Small intestine (tissue), 7 donors: ENCODE measurements around the gene NOX5. TPM values are rescaled to one million over a fixed set of nuclear protein-coding genes. Genes with fewer than 3 reads are reported as not detected.

Source experiments
- DNase-seq, 2 donors: peaks; one replicate each; pipeline versions ENCODE4 v3.0.0 to v3.0.0-alpha.2; 2013
- FAIRE-seq: peaks from 2 replicates; lab custom pipeline; 2012; peaks lifted over from hg19 to GRCh38; lab: Jason Lieb, UNC
- H3K27ac ChIP-seq, 3 donors: one replicate each; pipeline ENCODE4 v1.5.1; 2013; ENCODE audit warnings: low read length in 2 of 3, mild to moderate bottlenecking in 2 of 3, control low read depth in 1 of 3, inconsistent platforms in 1 of 3, low read depth in 1 of 3, moderate library complexity in 1 of 3
- H3K27me3 ChIP-seq, 3 donors: one replicate each; pipeline ENCODE4 v1.6.1; 2013; ENCODE audit warnings: low read length in 3 of 3, inconsistent platforms in 1 of 3; ENCODE audit not compliant: control insufficient read depth in 3 of 3, insufficient read depth in 3 of 3
- H3K36me3 ChIP-seq, 3 donors: one replicate each; pipeline ENCODE4 v1.6.1; 2013; ENCODE audit warnings: low read length in 3 of 3, inconsistent platforms in 1 of 3, low read depth in 1 of 3, mild to moderate bottlenecking in 1 of 3, moderate library complexity in 1 of 3; ENCODE audit not compliant: control insufficient read depth in 3 of 3, insufficient read depth in 2 of 3
- H3K4me1 ChIP-seq, 3 donors: one replicate each; pipeline ENCODE4 v1.6.1; 2013; ENCODE audit warnings: low read length in 2 of 3, inconsistent platforms in 1 of 3, low read depth in 1 of 3, mild to moderate bottlenecking in 1 of 3, moderate library complexity in 1 of 3; ENCODE audit not compliant: control insufficient read depth in 3 of 3, insufficient read depth in 2 of 3
- H3K4me3 ChIP-seq, 3 donors: one replicate each; pipeline ENCODE4 v1.5.1; 2013; ENCODE audit warnings: low read length in 3 of 3, control low read depth in 1 of 3, inconsistent platforms in 1 of 3, low read depth in 1 of 3, mild to moderate bottlenecking in 1 of 3, moderate library complexity in 1 of 3
- H3K9me3 ChIP-seq, 2 donors: one replicate each; pipeline ENCODE4 v1.6.1; 2013; ENCODE audit warnings: low read depth in 1 of 2, low read length in 1 of 2; ENCODE audit not compliant: control insufficient read depth in 2 of 2, insufficient read depth in 1 of 2
- WGBS, 3 donors: extraction: QIAGEN DNeasy Blood & Tissue Kit; methylation state at CpG; one replicate each; pipeline ENCODE4 v1.1.7; 2013; 5-methylcytosine and 5-hydroxymethylcytosine counted together
- polyA plus RNA-seq, 4 donors: library from polyadenylated mRNA; stranded (reverse) in 3 of 4; unstranded in 1 of 4; fragments of 200-250 nt in 3 of 4; fragments of 120-200 nt in 1 of 4; gene quantifications; one replicate each; pipeline versions ENCODE4 v1.2.1 to v1.2.3, GENCODE V29; 2013
- donor health status: healthy with polysubstance abuse.
- donor health status: control.
- donor health status: control.
- donor health status: Bipolar disorder and iron deficiency.
- donor health status: healthy.

Gene NOX5
- polyA plus RNA-seq, 4 donors = 0.04 TPM; not detected in 2

DNA sequence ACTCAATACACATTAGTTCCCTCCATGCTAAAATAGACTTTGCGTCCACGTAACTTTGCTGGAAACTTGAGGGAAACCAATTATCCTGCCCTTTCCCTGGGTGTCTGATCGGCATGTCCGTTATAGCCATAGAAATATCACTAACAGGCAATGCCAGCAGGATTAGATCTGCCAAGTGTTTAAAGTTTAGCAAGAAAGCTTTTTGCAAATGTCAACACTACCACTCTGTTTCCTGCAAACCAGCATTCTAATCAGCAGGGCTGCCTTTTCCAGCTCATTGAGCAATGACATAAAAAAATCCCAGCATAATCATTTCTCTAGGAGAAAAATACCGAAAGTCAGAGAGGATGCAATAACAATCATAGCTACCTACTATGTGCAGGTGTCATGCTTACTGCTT is 60.9 kb downstream of the NOX5 start:
- H3K9me3 ChIP-seq = peaks cover 0 to 4% of the 10 kb centered on the region in 2 donors
- no peak overlapping the region for H3K4me3 ChIP-seq
- DNase-seq (no peak), FAIRE-seq (no peak)
- H3K4me1 ChIP-seq = peaks cover 0 to 13% (median 0%) of the 10 kb centered on the region in 3 donors
- no peaks in the 10 kb centered on the region for H3K36me3 ChIP-seq
- H3K27ac ChIP-seq = no peak overlapping the region
- H3K27me3 ChIP-seq = no peaks in the 10 kb centered on the region
- WGBS, 3 donors = 83 to 91% (median 91%) methylated on average over 5 of the region's 5 CpGs

- DNase-seq (peak in 1 of 2 donors; percentile 28), FAIRE-seq (no peak)
- Histone ChIP-seq H3K27ac (no peak overlapping the region), H3K27me3 (no peaks in the 10 kb centered on the region), H3K36me3 (no peaks in the 10 kb centered on the region), H3K4me3 (no peak overlapping the region), H3K4me1 (peaks cover 0 to 13% (median 0%) of the 10 kb centered on the region in 3 donors), H3K9me3 (peaks cover 0 to 4% of the 10 kb centered on the region in 2 donors)
- WGBS, 3 donors = 92 to 96% (median 95%) methylated on average over 1 of the region's 1 CpG
Observed at GRCh38 chr15:69076756-69077155, 62.3 kb downstream of the NOX5 start.

DNA sequence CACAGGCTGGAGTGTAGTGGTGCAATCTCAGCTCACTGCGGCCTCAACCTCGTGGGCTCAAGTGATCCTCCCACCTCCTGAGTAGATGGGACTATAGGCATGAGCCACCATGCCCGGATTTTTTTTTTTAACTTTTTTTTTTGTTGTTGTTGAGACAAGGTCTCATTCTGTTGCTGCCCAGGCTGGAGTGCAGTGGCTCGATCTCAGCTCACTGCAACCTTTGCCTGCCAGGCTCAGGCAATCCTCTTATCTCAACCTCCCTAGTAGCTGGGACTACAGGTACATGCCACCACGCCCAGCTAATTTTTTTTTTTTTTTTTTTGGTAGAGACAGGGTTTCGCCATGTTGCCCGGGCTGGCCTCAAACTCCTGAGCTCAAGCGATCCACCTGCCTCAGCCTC is 64.1 kb downstream of the NOX5 start:
- WGBS, 3 donors = 74 to 87% (median 76%) methylated on average over 8 of the region's 8 CpGs
- FAIRE-seq (no peak), DNase-seq (peak in 1 of 2 donors; percentile 58)
- H3K9me3 ChIP-seq = no peaks in the 10 kb centered on the region
- H3K27ac ChIP-seq = no peak overlapping the region
- peaks cover 0 to 15% (median 2%) of the 10 kb centered on the region in 3 donors for H3K4me1 ChIP-seq
- no peaks in the 10 kb centered on the region for H3K36me3 ChIP-seq
- H3K4me3 ChIP-seq = no peak overlapping the region
- H3K27me3 ChIP-seq = no peaks in the 10 kb centered on the region

- no peak for DNase-seq
- WGBS, 3 donors = 50 to 62% (median 56%) methylated on average over 8 of the region's 8 CpGs
- H3K9me3 ChIP-seq = no peaks in the 10 kb centered on the region
- no peak overlapping the region for H3K4me3 ChIP-seq
- no peak overlapping the region for H3K27ac ChIP-seq
- H3K36me3 ChIP-seq = no peaks in the 10 kb centered on the region
- no peak for FAIRE-seq
- no peaks in the 10 kb centered on the region for H3K27me3 ChIP-seq
- H3K4me1 ChIP-seq = peaks cover 0 to 6% (median 2%) of the 10 kb centered on the region in 3 donors
Observed at GRCh38 chr15:69080295-69081248, 66.1 kb downstream of the NOX5 start.

GRCh38 chr15:69081310-69082004 is 67.0 kb downstream of the NOX5 start:
- peak overlapping the region in 2 of 3 donors; percentile 9 to 50 for H3K27ac ChIP-seq

GRCh38 chr15:69082021-69082502 is 67.6 kb downstream of the NOX5 start:
- FAIRE-seq (no peak), DNase-seq (no peak)
- Histone ChIP-seq H3K27me3 (no peaks in the 10 kb centered on the region), H3K4me1 (peaks cover 0 to 6% (median 2%) of the 10 kb centered on the region in 3 donors), H3K9me3 (no peaks in the 10 kb centered on the region), H3K4me3 (no peak overlapping the region), H3K36me3 (no peaks in the 10 kb centered on the region), H3K27ac (peak overlapping the region in 2 of 3 donors; percentile 9 to 50)
- WGBS, 3 donors = 56 to 58% (median 56%) methylated on average over 3 of the region's 3 CpGs

More at GRCh38 chr15:69081310-69082004, 67.0 kb downstream of the NOX5 start:
- 58 to 86% (median 77%) methylated on average over 10 of the region's 10 CpGs for WGBS, 3 donors
- FAIRE-seq (no peak), DNase-seq (no peak)
- Histone ChIP-seq H3K27me3 (no peaks in the 10 kb centered on the region), H3K4me1 (peaks cover 0 to 6% (median 2%) of the 10 kb centered on the region in 3 donors), H3K4me3 (no peak overlapping the region), H3K36me3 (no peaks in the 10 kb centered on the region), H3K9me3 (no peaks in the 10 kb centered on the region)

- Histone ChIP-seq H3K27ac (no peak overlapping the region), H3K4me3 (no peak overlapping the region), H3K36me3 (no peaks in the 10 kb centered on the region), H3K27me3 (peaks cover 0 to 2% (median 0%) of the 10 kb centered on the region in 3 donors), H3K9me3 (no peaks in the 10 kb centered on the region), H3K4me1 (peaks cover 0 to 6% (median 2%) of the 10 kb centered on the region in 3 donors)
- DNase-seq (no peak), FAIRE-seq (no peak)
- WGBS, 3 donors = 19 to 23% (median 20%) methylated on average over 3 of the region's 3 CpGs
Observed at GRCh38 chr15:69082554-69082953, 68.1 kb downstream of the NOX5 start.

DNA sequence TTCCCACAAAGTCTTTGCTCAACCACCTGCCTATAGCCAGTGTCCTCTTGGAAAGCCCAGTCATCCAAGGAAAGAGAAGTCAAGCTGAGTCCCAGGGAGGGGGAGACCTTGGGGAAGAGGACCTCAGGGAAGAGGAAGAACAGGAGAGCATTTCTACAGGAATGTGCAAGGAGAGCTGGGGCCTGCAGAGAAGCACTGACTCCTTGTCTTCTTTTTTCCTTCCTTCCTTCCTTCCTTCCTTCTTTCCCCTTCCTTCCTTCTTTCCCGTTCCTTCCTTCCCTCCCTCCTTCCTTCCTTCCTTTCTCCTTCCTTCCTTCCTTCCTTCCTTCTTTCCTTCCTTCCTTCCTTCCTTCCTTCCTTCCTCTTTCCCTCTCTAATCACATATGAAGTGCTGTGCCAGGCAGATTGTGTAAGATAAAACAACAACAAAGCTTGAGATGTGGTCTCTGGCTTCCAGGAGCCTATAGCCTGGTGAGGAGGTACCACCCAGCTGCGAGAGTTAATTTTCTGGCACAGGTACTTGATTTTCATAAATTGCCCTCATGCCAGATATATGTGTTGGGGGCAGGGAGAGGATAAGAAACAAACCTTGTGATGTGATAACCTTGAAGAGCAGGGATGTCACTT is 70.0 kb downstream of the NOX5 start:
- Histone ChIP-seq H3K9me3 (no peaks in the 10 kb centered on the region), H3K27me3 (peaks cover 0 to 2% (median 2%) of the 10 kb centered on the region in 3 donors), H3K36me3 (no peaks in the 10 kb centered on the region), H3K27ac (no peak overlapping the region), H3K4me1 (peaks cover 0 to 6% (median 2%) of the 10 kb centered on the region in 3 donors), H3K4me3 (no peak overlapping the region)
- DNase-seq (no peak), FAIRE-seq (no peak)
- WGBS, 3 donors = 72 to 74% (median 73%) methylated on average over 2 of the region's 2 CpGs
